Smooth muscle cell (in vitro differentiated cells): ENCODE data around the gene NEIL3. TPM values are rescaled to one million over a fixed set of nuclear protein-coding genes. Genes with fewer than 3 reads are reported as not detected.

Experiments used
- DNase-seq: peaks from one replicate; lab custom pipeline; 2025; ENCODE audit not compliant: unreplicated experiment; lab: John Stamatoyannopoulos, UW
- H2AFZ ChIP-seq: fragments of 200-600 bp; sonication (generic); 2 replicates; pipeline ENCODE4 v1.6.0; 2016; ENCODE audit warnings: antibody characterized with exemption, low read depth, mild to moderate bottlenecking
- H3F3A ChIP-seq: fragments of 200-600 bp; sonication (generic); 2 replicates; pipeline ENCODE4 v1.6.0; 2017; ENCODE audit warnings: antibody characterized with exemption, low read depth
- H3K27ac ChIP-seq: fragments of 200-600 bp; sonication (generic); 2 replicates; pipeline ENCODE4 v1.5.1; 2016; ENCODE audit warnings: low read depth, mild to moderate bottlenecking
- H3K27me3 ChIP-seq: fragments of 200-600 bp; sonication (generic); 2 replicates; pipeline ENCODE4 v1.6.1; 2016; ENCODE audit warnings: low read depth, mild to moderate bottlenecking
- H3K36me3 ChIP-seq: fragments of 200-600 bp; sonication (generic); 2 replicates; pipeline ENCODE4 v1.5.1; 2016; ENCODE audit warnings: low read depth
- H3K4me1 ChIP-seq: fragments of 200-600 bp; sonication (generic); 2 replicates; pipeline ENCODE4 v1.5.1; 2016; ENCODE audit warnings: low read depth
- H3K4me2 ChIP-seq: fragments of 200-600 bp; sonication (generic); 2 replicates; pipeline ENCODE4 v1.6.0; 2016; ENCODE audit warnings: mild to moderate bottlenecking
- H3K4me3 ChIP-seq: fragments of 200-600 bp; sonication (generic); 2 replicates; pipeline ENCODE4 v1.5.1; 2016; ENCODE audit warnings: mild to moderate bottlenecking
- H3K79me2 ChIP-seq: fragments of 200-600 bp; sonication (generic); 2 replicates; pipeline ENCODE4 v1.6.0; 2016; ENCODE audit warnings: low read depth, mild to moderate bottlenecking
- H3K9ac ChIP-seq: fragments of 200-600 bp; sonication (generic); 2 replicates; pipeline ENCODE4 v1.6.0; 2016; ENCODE audit warnings: low read depth
- H3K9me3 ChIP-seq: fragments of 200-600 bp; sonication (generic); replicated peaks from 2 replicates; pipeline ENCODE4 v1.5.1; 2016; ENCODE audit warnings: low read depth
- H4K20me1 ChIP-seq: fragments of 200-600 bp; sonication (generic); 2 replicates; pipeline ENCODE4 v1.6.0; 2016; ENCODE audit warnings: low read depth
- CTCF ChIP-seq: fragments of 200-600 bp; sonication (generic); IDR thresholded peaks from 2 replicates; pipeline ENCODE4 v1.5.1; 2017; ENCODE audit warnings: borderline replicate concordance, mild to moderate bottlenecking, antibody characterized with exemption; ENCODE audit not compliant: insufficient read depth, poor library complexity, severe bottlenecking
- WGBS: methylation state at CpG from one replicate; pipeline ENCODE4 v1.1.7; 2016; ENCODE audit warnings: low lambda C conversion rate; 5-methylcytosine and 5-hydroxymethylcytosine counted together
- polyA plus RNA-seq: library from polyadenylated mRNA; unstranded; fragments of >200 nt; fragmentation: Nextera tagmentation; extraction: Ambion mirVana; gene quantifications from 2 replicates; pipeline ENCODE4 v1.2.1, GENCODE V29; 2016
- total RNA-seq: library from RNA; depleted of rRNA; stranded (reverse); fragments of >200 nt; gene quantifications from 2 replicates; pipeline ENCODE4 v1.2.3, GENCODE V29; 2014

Gene NEIL3
- total and polyA plus RNA-seq, 2 experiments from 2014 or later = 2.7 to 3.7 TPM

GRCh38 chr4:177386278-177386815 is 76.7 kb downstream of the NEIL3 start:
- H3F3A ChIP-seq = no peaks in the 10 kb centered on the region
- no peak overlapping the region for H2AFZ ChIP-seq
- TF ChIP-seq CTCF = no peak
- no peaks in the 10 kb centered on the region for H3K79me2 ChIP-seq
- no peaks in the 10 kb centered on the region for H3K36me3 ChIP-seq
- no peaks in the 10 kb centered on the region for H3K9me3 ChIP-seq
- H3K27ac ChIP-seq = no peak overlapping the region
- H3K4me1 ChIP-seq = peaks cover 7% of the 10 kb centered on the region
- H4K20me1 ChIP-seq = no peaks in the 10 kb centered on the region
- WGBS = 91% methylated on average over 5 of the region's 5 CpGs
- no peak overlapping the region for H3K9ac ChIP-seq
- H3K4me2 ChIP-seq = no peak overlapping the region
- H3K4me3 ChIP-seq = no peak overlapping the region
- no peak for DNase-seq
- H3K27me3 ChIP-seq = no peaks in the 10 kb centered on the region

GRCh38 chr4:177391287-177391686 is 81.6 kb downstream of the NEIL3 start:
- Histone ChIP-seq H2AFZ (peak overlapping the region; percentile 83), H3K79me2 (no peaks in the 10 kb centered on the region), H3K4me2 (peak overlapping the region; percentile 44)

GRCh38 chr4:177391953-177392352 is 82.3 kb downstream of the NEIL3 start:
- DNase-seq = no peak
- Histone ChIP-seq H2AFZ (no peak overlapping the region), H3K4me1 (no peaks in the 10 kb centered on the region), H3K4me3 (no peak overlapping the region), H3F3A (no peaks in the 10 kb centered on the region), H3K9ac (no peak overlapping the region), H3K79me2 (no peaks in the 10 kb centered on the region), H3K27ac (no peak overlapping the region), H3K27me3 (no peaks in the 10 kb centered on the region), H3K4me2 (no peak overlapping the region), H3K36me3 (no peaks in the 10 kb centered on the region), H3K9me3 (no peaks in the 10 kb centered on the region), H4K20me1 (no peaks in the 10 kb centered on the region)
- WGBS = 88% methylated on average over 6 of the region's 6 CpGs
- no peak for TF ChIP-seq CTCF

More at GRCh38 chr4:177391287-177391686, 81.6 kb downstream of the NEIL3 start:
- Histone ChIP-seq H3K27ac (no peak overlapping the region), H3K36me3 (no peaks in the 10 kb centered on the region), H3K4me1 (no peaks in the 10 kb centered on the region), H4K20me1 (no peaks in the 10 kb centered on the region), H3K9ac (no peak overlapping the region), H3K9me3 (no peaks in the 10 kb centered on the region), H3K4me3 (no peak overlapping the region), H3K27me3 (no peaks in the 10 kb centered on the region), H3F3A (no peaks in the 10 kb centered on the region)
- no peak for DNase-seq
- 48% methylated on average over 3 of the region's 3 CpGs for WGBS
- no peak for TF ChIP-seq CTCF

- Histone ChIP-seq H3K27me3 (no peaks in the 10 kb centered on the region), H3K36me3 (no peaks in the 10 kb centered on the region), H3K4me2 (no peak overlapping the region), H3K4me3 (no peak overlapping the region), H3F3A (no peaks in the 10 kb centered on the region), H3K9me3 (no peaks in the 10 kb centered on the region), H3K79me2 (no peaks in the 10 kb centered on the region), H3K9ac (no peak overlapping the region), H4K20me1 (no peaks in the 10 kb centered on the region), H3K27ac (no peak overlapping the region), H2AFZ (no peak overlapping the region), H3K4me1 (no peaks in the 10 kb centered on the region)
- DNase-seq = no peak
- no peak for TF ChIP-seq CTCF
- 70% methylated on average over 8 of the region's 8 CpGs for WGBS
These were observed 83.6 kb downstream of the NEIL3 start for GRCh38 chr4:177393236-177393635.
